Measurements from ENCODE around the gene GOLGA7B.

The GOLGA7B gene

DNA sequence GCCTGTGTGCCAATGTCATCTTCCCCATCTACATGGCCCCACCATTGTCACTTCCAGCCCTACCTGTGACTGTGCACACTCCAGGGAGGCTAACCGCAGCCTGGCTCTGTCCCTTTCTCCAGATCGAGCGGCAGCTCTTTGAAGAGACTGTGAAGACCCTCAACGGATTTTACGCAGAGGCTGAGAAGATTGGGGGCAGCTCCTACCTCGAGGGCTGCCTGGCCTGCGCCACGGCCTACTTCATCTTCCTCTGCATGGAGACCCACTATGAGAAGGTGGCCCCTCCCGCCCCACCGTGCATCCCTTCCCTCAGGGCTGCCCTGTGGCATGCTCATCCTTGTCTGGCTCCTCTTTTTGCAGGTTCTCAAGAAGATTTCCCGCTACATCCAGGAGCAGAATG, 14.2 kb downstream of the GOLGA7B start:
- H3K4me3 ChIP-seq (ENCODE audit: low read depth, low read length): no peak overlapping the region
- TF ChIP-seq, protein P1, sequence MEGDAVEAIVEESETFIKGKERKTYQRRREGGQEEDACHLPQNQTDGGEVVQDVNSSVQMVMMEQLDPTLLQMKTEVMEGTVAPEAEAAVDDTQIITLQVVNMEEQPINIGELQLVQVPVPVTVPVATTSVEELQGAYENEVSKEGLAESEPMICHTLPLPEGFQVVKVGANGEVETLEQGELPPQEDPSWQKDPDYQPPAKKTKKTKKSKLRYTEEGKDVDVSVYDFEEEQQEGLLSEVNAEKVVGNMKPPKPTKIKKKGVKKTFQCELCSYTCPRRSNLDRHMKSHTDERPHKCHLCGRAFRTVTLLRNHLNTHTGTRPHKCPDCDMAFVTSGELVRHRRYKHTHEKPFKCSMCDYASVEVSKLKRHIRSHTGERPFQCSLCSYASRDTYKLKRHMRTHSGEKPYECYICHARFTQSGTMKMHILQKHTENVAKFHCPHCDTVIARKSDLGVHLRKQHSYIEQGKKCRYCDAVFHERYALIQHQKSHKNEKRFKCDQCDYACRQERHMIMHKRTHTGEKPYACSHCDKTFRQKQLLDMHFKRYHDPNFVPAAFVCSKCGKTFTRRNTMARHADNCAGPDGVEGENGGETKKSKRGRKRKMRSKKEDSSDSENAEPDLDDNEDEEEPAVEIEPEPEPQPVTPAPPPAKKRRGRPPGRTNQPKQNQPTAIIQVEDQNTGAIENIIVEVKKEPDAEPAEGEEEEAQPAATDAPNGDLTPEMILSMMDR (IDR thresholded peaks at IDR 0.05; ENCODE audit: low read depth, low read length, missing control alignments): no peak
- in situ Hi-C loops (cut with HindIII; ENCODE audit: low sequenced_read_pairs): no loop called here
- no peak for DNase-seq (ENCODE audit: low read depth)

DNA sequence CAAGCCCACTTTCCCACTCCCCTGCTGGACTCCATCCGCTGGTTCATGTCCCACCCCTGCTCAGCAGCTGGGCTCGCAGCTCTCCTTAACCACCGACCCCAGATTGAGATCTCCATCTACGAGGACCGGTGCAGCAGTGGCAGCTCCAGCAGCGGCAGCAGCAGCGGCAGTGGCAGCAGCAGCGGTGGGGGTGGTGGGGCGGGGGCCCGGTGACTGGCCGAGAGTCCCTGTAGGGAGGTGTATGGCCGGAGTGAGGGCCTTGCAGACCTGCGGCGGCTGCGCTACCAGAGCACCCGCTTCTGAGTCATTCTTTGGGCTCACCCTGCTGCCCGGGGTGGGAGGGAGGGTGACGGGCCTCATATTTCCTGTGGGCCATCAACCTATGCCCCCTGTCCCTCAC, 15.8 kb downstream of the GOLGA7B start:
- DNase-seq (ENCODE audit: low read depth): no peak
- in situ Hi-C loops (cut with HindIII; ENCODE audit: low sequenced_read_pairs): no loop called here
- no peak overlapping the region for H3K4me3 ChIP-seq (ENCODE audit: low read depth, low read length)
- TF ChIP-seq, protein P1 (IDR thresholded peaks at IDR 0.05; ENCODE audit: low read depth, low read length, missing control alignments): no peak

DNA sequence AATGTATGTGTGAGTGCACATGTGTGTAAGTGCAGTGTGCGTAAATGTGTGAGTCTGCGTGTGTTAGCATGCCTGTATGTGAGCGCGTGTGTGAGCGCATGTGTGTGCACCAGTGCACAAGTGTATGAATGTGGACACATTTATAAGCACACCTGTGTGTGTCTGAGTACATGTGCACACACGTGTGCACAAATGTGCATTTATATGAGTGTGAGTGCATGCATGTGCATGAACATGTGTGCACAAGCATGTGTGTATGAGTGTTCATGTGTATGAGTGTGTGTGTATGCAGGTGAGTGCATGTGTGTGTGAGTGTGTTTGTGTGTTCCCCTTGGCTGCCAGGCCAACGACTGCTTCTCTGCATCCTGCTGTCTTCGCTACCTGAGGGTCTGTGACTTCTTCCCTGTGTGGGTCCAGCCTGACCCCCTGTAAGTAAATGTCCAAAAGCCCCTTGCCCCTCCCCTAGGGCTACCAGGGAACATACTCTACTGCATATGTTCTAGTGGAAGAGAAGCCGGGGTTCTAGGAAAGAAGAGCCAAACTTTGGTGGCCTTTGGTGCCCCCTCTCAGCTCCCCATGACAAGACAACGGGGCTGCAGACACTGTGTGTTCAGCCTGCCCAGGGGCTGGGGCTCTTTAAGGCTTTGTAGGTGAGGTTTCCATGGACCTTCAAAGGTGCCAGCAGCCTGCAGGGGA, 17.0 kb downstream of the GOLGA7B start:
- in situ Hi-C loops (cut with HindIII; ENCODE audit: low sequenced_read_pairs): no loop called here
- TF ChIP-seq, protein P1 (IDR thresholded peaks at IDR 0.05; ENCODE audit: low read depth, low read length, missing control alignments): no peak
- H3K4me3 ChIP-seq (ENCODE audit: low read depth, low read length): no peak overlapping the region
- no peak for DNase-seq (ENCODE audit: low read depth)

DNA sequence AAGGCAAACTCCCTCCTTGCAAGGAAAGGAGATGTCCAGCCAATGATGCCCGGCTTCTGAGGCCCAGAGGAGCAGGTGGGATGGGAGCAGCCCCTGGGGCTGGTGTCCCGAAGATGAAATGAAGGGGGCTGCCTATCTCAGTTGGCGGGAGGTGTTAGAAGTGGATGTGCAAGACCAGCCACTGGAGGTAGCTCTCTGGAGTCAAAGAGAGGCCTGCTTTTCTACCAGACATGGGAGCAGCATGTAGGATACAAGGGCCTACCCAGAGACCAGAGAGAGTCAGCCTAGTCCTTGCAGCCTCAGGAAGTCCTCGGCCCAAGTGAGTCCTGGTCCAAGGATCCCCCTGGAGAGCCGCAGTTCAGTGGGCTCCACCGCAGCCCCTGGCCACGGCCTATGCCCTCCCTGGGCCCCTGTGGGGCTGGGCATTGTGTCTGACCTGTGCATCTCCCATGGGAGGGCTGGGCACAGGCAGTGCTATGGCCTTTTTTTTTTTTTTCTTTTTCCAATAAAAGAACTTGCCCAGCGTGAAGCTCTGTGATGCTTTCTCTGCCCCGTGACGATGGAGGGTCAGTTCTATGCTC, 17.7 kb downstream of the GOLGA7B start:
- no peak overlapping the region for H3K4me3 ChIP-seq (ENCODE audit: low read depth, low read length)
- in situ Hi-C loops (cut with HindIII; ENCODE audit: low sequenced_read_pairs): no loop called here
- TF ChIP-seq, protein P1 (IDR thresholded peaks at IDR 0.05; ENCODE audit: low read depth, low read length, missing control alignments): no peak
- no peak for DNase-seq (ENCODE audit: low read depth)

DNA sequence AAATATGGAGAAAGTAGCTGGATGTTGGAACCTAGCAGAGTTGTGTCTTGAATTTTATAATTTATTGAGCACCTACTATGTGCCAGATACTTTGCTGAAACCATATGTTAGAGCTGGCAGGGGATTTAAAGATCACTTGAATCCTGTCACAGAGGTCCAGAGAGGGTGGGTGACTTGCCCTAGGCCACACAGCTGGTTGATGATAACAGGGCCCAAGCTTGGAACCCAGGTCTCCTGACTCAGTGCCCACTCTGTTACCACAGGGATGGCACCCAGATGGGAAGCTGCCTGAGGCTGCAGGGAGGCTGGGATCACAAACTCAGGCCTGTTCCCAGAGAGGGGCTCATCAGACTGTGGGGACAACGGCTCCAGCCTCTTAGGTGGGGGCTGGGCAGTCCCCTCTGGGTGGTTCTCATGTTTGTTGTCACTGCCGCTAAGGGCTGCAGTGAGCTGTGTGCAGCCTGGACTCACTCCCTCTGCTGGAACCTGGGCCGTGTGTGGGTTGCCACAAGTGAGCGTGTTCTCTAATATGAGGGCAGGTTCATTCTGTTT, 18.6 kb downstream of the GOLGA7B start:
- TF ChIP-seq, protein P1 (IDR thresholded peaks at IDR 0.05; ENCODE audit: low read depth, low read length, missing control alignments): no peak
- in situ Hi-C loops (cut with HindIII; ENCODE audit: low sequenced_read_pairs): no loop called here
- no peak overlapping the region for H3K4me3 ChIP-seq (ENCODE audit: low read depth, low read length)
- no peak for DNase-seq (ENCODE audit: low read depth)

DNA sequence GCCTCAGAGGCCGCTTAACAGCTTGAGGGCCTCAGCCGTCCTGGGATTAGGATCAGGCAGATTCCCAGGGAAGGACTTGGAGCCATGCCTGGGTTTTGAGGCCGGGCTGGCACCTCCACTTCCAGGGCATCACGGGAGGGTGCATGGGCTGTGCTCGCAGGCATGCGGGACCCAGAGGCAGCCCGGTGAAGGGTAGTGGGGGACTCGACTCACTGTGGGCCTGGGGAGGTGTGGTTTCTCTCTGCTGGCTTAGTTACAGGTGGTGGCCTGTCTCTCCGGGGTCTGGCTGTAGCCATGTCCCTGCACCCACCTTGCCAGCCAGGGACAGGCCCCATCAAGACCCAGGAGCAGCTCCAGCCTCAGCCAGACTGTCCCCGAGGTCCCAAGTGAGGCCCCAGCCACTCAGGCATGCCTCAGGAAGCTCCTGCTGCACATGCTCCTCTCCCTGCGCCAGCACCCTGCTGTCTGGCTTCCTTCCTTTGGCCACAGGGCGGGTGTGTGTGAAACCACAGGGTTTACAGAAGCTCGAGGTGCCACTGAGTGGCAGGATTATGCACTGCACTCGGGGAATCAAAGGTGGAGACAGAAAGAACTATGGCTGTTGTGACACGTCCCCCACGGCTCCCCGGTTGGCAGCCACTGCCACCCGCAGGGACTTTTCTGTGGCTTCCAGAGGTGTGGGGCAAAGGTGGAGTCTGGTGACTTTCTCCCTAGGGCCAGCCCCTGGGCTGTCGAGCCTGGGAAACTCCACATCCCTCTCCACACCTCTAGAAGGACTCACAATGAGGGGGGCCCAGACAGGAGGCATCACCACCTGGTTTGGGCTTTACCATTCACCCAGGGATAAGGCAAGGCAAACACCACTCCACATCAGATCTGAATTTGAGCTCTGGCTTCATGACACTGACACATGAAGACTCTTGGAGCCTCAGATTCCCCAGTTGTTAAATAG, 19.7 kb downstream of the GOLGA7B start:
- TF ChIP-seq, protein P1 (IDR thresholded peaks at IDR 0.05; ENCODE audit: low read depth, low read length, missing control alignments): peak; percentile 85
- in situ Hi-C loops (cut with HindIII; ENCODE audit: low sequenced_read_pairs): no loop called here
- DNase-seq (ENCODE audit: low read depth): peak; percentile 83

More for the DNA sequence above, 19.7 kb downstream of the GOLGA7B start:
- H3K4me3 ChIP-seq (ENCODE audit: low read depth, low read length): no peak overlapping the region
